IMR-90 (cell line): ENCODE results near the gene FBXW11. TPM values are rescaled to one million over a fixed set of nuclear protein-coding genes. Genes with fewer than 3 reads are reported as not detected.
A peak's percentile ranks its signal among the peaks of the same experiment; 100 is the strongest.

Source experiments
- ATAC-seq: fragments of 200-7000 bp; cut with Tn5 transposase; 2 replicates; pipeline ENCODE4 v1.9.1; 2020; ENCODE audit warnings: low read depth, mild to moderate bottlenecking, moderate library complexity
- BruUV-seq: library from RNA; stranded (reverse); fragments of 400-500 nt; replicated peaks from 2 replicates; lab custom pipeline; 2021; lab: Mats Ljungman, UMichigan
- CTCF ChIA-PET: fragments of 300-600 bp; formaldehyde crosslinking; extraction: SDS; loops from one replicate; lab custom pipeline; 2021; ENCODE audit warnings: antibody characterized with exemption; lab: Yijun Ruan, JAX
- POLR2A ChIA-PET: fragments of 300-600 bp; sonication (Branson Sonifier 250); formaldehyde crosslinking; loops from one replicate; lab custom pipeline; 2022; ENCODE audit warnings: antibody characterized with exemption; ENCODE audit not compliant: unreplicated experiment; lab: Charles Lee
- DNase-seq: peaks from one replicate; pipeline ENCODE4 v3.0.0; 2013
- H2AFZ ChIP-seq: replicated peaks from 2 replicates; pipeline ENCODE3; 2013; ENCODE audit warnings: low read length, mild to moderate bottlenecking; ENCODE audit not compliant: poor library complexity
- H2AK5ac ChIP-seq: 2 replicates; pipeline ENCODE4 v1.6.1; 2013; ENCODE audit warnings: low read depth, low read length, inconsistent platforms
- H2AK9ac ChIP-seq: replicated peaks from 2 replicates; pipeline ENCODE3; 2013; ENCODE audit warnings: mild to moderate bottlenecking, low read depth, low read length, moderate library complexity; ENCODE audit not compliant: poor library complexity
- H2BK120ac ChIP-seq: 2 replicates; pipeline ENCODE4 v1.6.1; 2013; ENCODE audit warnings: low read depth, low read length, inconsistent platforms
- H2BK15ac ChIP-seq: 3 replicates; pipeline ENCODE4 v1.6.1; 2013; ENCODE audit warnings: low read depth, low read length, inconsistent platforms
- H2BK20ac ChIP-seq: 2 replicates; pipeline ENCODE4 v1.6.1; 2013; ENCODE audit warnings: low read depth, mild to moderate bottlenecking, inconsistent platforms, low read length, moderate library complexity
- H2BK5ac ChIP-seq: 2 replicates; pipeline ENCODE4 v1.6.1; 2013; ENCODE audit warnings: mild to moderate bottlenecking, low read depth, low read length, inconsistent platforms; ENCODE audit not compliant: poor library complexity, severe bottlenecking
- H3K14ac ChIP-seq: replicated peaks from 2 replicates; pipeline ENCODE4 v1.6.1; 2013; ENCODE audit warnings: low read depth, low read length, inconsistent platforms
- H3K18ac ChIP-seq: 2 replicates; pipeline ENCODE4 v1.6.1; 2013; ENCODE audit warnings: low read depth, low read length, control low read depth
- H3K23ac ChIP-seq: 2 replicates; pipeline ENCODE4 v1.6.1; 2013; ENCODE audit warnings: low read depth, low read length, inconsistent platforms
- H3K27ac ChIP-seq: 2 replicates; pipeline ENCODE4 v1.5.1; 2013; ENCODE audit warnings: mild to moderate bottlenecking, control low read depth, low read length; ENCODE audit not compliant: insufficient read depth
- H3K27me3 ChIP-seq: 2 replicates; pipeline ENCODE4 v1.6.1; 2013; ENCODE audit warnings: low read length; ENCODE audit not compliant: control insufficient read depth, insufficient read depth
- H3K36me3 ChIP-seq: 2 replicates; pipeline ENCODE4 v1.6.1; 2013; ENCODE audit warnings: low read length, mixed read lengths; ENCODE audit not compliant: control insufficient read depth, insufficient read depth
- H3K4ac ChIP-seq: 2 replicates; pipeline ENCODE4 v1.6.1; 2013; ENCODE audit warnings: low read depth, low read length, inconsistent platforms
- H3K4me1 ChIP-seq: 2 replicates; pipeline ENCODE4 v1.6.1; 2013; ENCODE audit warnings: low read length, mixed read lengths; ENCODE audit not compliant: control insufficient read depth, insufficient read depth
- H3K4me2 ChIP-seq: 2 replicates; pipeline ENCODE4 v1.6.1; 2013; ENCODE audit warnings: low read depth, mild to moderate bottlenecking, control low read depth, low read length, moderate library complexity
- H3K4me3 ChIP-seq: 2 replicates; pipeline ENCODE4 v1.5.1; 2013; ENCODE audit warnings: low read depth, mild to moderate bottlenecking, control low read depth, low read length, moderate library complexity; ENCODE audit not compliant: insufficient read depth
- H3K56ac ChIP-seq: 2 replicates; pipeline ENCODE4 v1.6.1; 2013; ENCODE audit warnings: low read length, inconsistent platforms; ENCODE audit not compliant: insufficient read depth; ENCODE audit errors: extremely low read depth
- H3K79me1 ChIP-seq, 2 experiments: 2 replicates each; pipeline ENCODE4 v1.6.1; 2013; ENCODE audit warnings: low read length in 2 of 2, inconsistent platforms in 1 of 2, low read depth in 1 of 2
- H3K9ac ChIP-seq: 2 replicates; pipeline ENCODE4 v1.6.1; 2013; ENCODE audit warnings: low read depth, low read length, control low read depth
- H3K9me1 ChIP-seq: 2 replicates; pipeline ENCODE4 v1.6.1; 2013; ENCODE audit warnings: low read length, inconsistent platforms; ENCODE audit not compliant: insufficient read depth
- H3K9me3 ChIP-seq: 2 replicates; pipeline ENCODE4 v1.6.1; 2013; ENCODE audit warnings: low read length; ENCODE audit not compliant: control insufficient read depth, insufficient read depth
- H4K20me1 ChIP-seq: 2 replicates; pipeline ENCODE4 v1.6.1; 2013; ENCODE audit warnings: low read length, inconsistent platforms; ENCODE audit not compliant: insufficient read depth
- H4K5ac ChIP-seq: 2 replicates; pipeline ENCODE4 v1.6.1; 2013; ENCODE audit warnings: mild to moderate bottlenecking, low read depth, low read length, control low read depth
- H4K8ac ChIP-seq, 2 experiments: 2 replicates each; pipeline ENCODE4 v1.6.1; 2013; ENCODE audit warnings: low read depth in 2 of 2, low read length in 2 of 2, control low read depth in 1 of 2, inconsistent platforms in 1 of 2
- H4K91ac ChIP-seq: 2 replicates; pipeline ENCODE4 v1.6.1; 2013; ENCODE audit warnings: low read depth, low read length, inconsistent platforms; ENCODE audit not compliant: insufficient read depth
- BHLHE40 ChIP-seq: fragments of 150-350 bp; IDR thresholded peaks from 2 replicates; pipeline ENCODE4 v1.6.1; 2016; ENCODE audit warnings: mild to moderate bottlenecking, low read depth, low read length
- CEBPB ChIP-seq: IDR thresholded peaks from 2 replicates; pipeline ENCODE4 v1.6.1; 2012; ENCODE audit warnings: low read depth, low read length, improper control_type of control experiment
- CHD1 ChIP-seq: IDR thresholded peaks from 2 replicates; pipeline ENCODE4 v1.6.1; 2012; ENCODE audit warnings: low read depth, low read length, improper control_type of control experiment
- FOS ChIP-seq: fragments of 150-350 bp; IDR thresholded peaks from 2 replicates; pipeline ENCODE4 v1.6.1; 2016; ENCODE audit warnings: low read depth, low read length
- MAFK ChIP-seq: IDR thresholded peaks from 2 replicates; pipeline ENCODE4 v1.6.1; 2012; ENCODE audit warnings: low read depth, low read length, improper control_type of control experiment
- MAZ ChIP-seq: IDR thresholded peaks from 2 replicates; pipeline ENCODE4 v1.6.1; 2012; ENCODE audit warnings: low read depth, mild to moderate bottlenecking, low read length, improper control_type of control experiment, moderate library complexity, borderline replicate concordance
- NFE2L2 ChIP-seq: fragments of 150-350 bp; IDR thresholded peaks from 2 replicates; pipeline ENCODE4 v1.6.1; 2016; ENCODE audit warnings: low read depth, mild to moderate bottlenecking, low read length
- RAD21 ChIP-seq: IDR thresholded peaks from 2 replicates; pipeline ENCODE4 v1.6.1; 2012; ENCODE audit warnings: low read length, improper control_type of control experiment
- RCOR1 ChIP-seq: IDR thresholded peaks from 2 replicates; pipeline ENCODE4 v1.6.1; 2012; ENCODE audit warnings: mild to moderate bottlenecking, low read length, improper control_type of control experiment; ENCODE audit not compliant: insufficient replicate concordance
- WGBS, 2 experiments: methylation state at CpG; one replicate each; pipeline versions ENCODE4 v1.1.5 to v1.1.7; 2013; ENCODE audit warnings: missing lambda C conversion rate in 2 of 2; ENCODE audit not compliant: insufficient read length in 1 of 2; ENCODE audit errors: extremely low coverage in 2 of 2; 5-methylcytosine and 5-hydroxymethylcytosine counted together
- dilution Hi-C: fragments of 300-500 bp; cut with HindIII; formaldehyde crosslinking; loops from one replicate; pipeline ENCODE4 v1.14.3; 2018; ENCODE audit warnings: low sequenced_read_pairs; ENCODE audit not compliant: unreplicated experiment
- in situ Hi-C: fragments of 300-500 bp; cut with MboI; formaldehyde crosslinking; loops from 3 replicates; pipeline ENCODE4 v1.14.3; 2019; ENCODE audit warnings: low sequenced_read_pairs, inconsistent platforms, mixed read lengths
- intact Hi-C: fragments of 100-400 bp; cut with micrococcal nuclease; formaldehyde crosslinking; loops from 2 replicates; pipeline ENCODE4 v1.10.0; 2022
- polyA plus RNA-seq, 3 experiments: library from polyadenylated mRNA; depleted of rRNA; stranded (reverse); fragments of >200 nt; gene quantifications; 2 replicates each; pipeline ENCODE4 v1.2.3, GENCODE V29; 2012; ENCODE audit warnings: low replicate concordance in 1 of 3
- total RNA-seq: library from RNA; depleted of rRNA; stranded (reverse); fragments of >200 nt; gene quantifications from 2 replicates; pipeline ENCODE4 v1.2.3, GENCODE V29; 2012
- TF ChIP-seq, protein P1 (sequence below): fragments of 150-350 bp; IDR thresholded peaks from 2 replicates; pipeline ENCODE4 v1.6.1; 2016; ENCODE audit warnings: low read depth, mild to moderate bottlenecking, low read length, moderate library complexity, borderline replicate concordance
- TF ChIP-seq, protein P2 (sequence below): conservative IDR thresholded peaks from 2 replicates; pipeline ENCODE4 v1.5.1; 2012; ENCODE audit warnings: mild to moderate bottlenecking, low read depth, low read length, improper control_type of control experiment

Gene FBXW11
- total and polyA plus RNA-seq, 2 of the 4 experiments (the other 2 are of a cell fraction): 34.3 to 97.1 TPM

DNA sequence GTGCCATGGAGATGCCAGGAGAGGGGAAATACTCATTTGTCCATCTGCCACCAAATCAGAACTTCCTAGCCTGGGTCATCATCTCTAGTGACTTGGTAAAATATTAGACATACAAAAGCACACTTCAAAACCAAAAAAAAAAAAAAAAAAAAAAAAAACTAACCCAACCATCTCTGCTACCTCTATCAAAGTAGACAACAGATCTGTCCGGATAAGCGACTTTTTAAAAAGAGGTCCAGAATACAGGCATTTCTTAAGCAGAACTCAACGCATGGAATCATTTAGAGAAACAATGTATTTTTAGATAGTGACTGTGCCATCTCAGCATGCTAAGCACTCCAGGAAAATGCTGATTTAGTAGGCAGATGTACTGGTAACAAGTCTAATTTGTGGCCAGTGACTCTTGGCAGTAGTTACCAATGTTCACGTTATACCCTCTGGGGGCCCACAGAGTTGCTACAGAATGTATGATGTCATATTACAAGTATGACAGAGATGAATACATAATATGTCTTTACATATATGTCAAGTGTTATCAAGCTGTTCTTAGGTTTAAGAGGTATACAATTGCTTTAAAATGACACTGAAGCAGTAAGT lies 113.0 kb downstream of the FBXW11 start:
- peaks cover 11% of the 10 kb centered on the region for H3K36me3 ChIP-seq
- CTCF ChIA-PET: interaction anchor here (1.0 kb wide), 1 partner anchor 9 kb away, joined by 4 read pairs; no protein-coding TSS in a partner anchor
- POLR2A ChIA-PET: no interaction called here

More for the DNA sequence above, 113.0 kb downstream of the FBXW11 start:
- Histone ChIP-seq H4K5ac (no peak overlapping the region), H3K4me3 (no peak overlapping the region), H3K9me1 (peaks cover 3% of the 10 kb centered on the region; the same call in 1 of the 2 replicates), H3K9me3 (no peaks in the 10 kb centered on the region), H4K91ac (no peak overlapping the region), H4K8ac (no peak overlapping the region), H3K18ac (no peak overlapping the region), H2BK20ac (no peak overlapping the region), H2AK9ac (no peak overlapping the region), H3K79me1 (peaks cover 9 to 47% of the 10 kb centered on the region in 2 experiments; a peak in 3 of 4 replicates), H2AFZ (no peak overlapping the region), H3K4me1 (no peaks in the 10 kb centered on the region), H3K4me2 (no peak overlapping the region), H3K23ac (no peak overlapping the region), H3K27ac (no peak overlapping the region), H3K9ac (no peak overlapping the region), H2BK120ac (no peak overlapping the region), H4K20me1 (peaks cover 12% of the 10 kb centered on the region), H2AK5ac (no peak overlapping the region), H3K14ac (no peak overlapping the region), H3K56ac (no peak overlapping the region), H2BK5ac (no peak overlapping the region), H3K27me3 (no peaks in the 10 kb centered on the region), H3K4ac (no peak overlapping the region), H2BK15ac (no peak overlapping the region)
- no CpG with 5 or more reads among the region's 4 CpGs for WGBS, 2 experiments
- TF ChIP-seq RAD21 (no peak), MAFK (peak; percentile 52), RCOR1 (no peak), NFE2L2 (no peak), CEBPB (peak; percentile 59), MAZ (no peak), CHD1 (no peak), FOS (no peak), BHLHE40 (peak; percentile 24; the same call in 1 of the 2 replicates)
- TF ChIP-seq, protein P1, sequence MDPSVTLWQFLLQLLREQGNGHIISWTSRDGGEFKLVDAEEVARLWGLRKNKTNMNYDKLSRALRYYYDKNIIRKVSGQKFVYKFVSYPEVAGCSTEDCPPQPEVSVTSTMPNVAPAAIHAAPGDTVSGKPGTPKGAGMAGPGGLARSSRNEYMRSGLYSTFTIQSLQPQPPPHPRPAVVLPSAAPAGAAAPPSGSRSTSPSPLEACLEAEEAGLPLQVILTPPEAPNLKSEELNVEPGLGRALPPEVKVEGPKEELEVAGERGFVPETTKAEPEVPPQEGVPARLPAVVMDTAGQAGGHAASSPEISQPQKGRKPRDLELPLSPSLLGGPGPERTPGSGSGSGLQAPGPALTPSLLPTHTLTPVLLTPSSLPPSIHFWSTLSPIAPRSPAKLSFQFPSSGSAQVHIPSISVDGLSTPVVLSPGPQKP: no peak
- TF ChIP-seq, protein P2, sequence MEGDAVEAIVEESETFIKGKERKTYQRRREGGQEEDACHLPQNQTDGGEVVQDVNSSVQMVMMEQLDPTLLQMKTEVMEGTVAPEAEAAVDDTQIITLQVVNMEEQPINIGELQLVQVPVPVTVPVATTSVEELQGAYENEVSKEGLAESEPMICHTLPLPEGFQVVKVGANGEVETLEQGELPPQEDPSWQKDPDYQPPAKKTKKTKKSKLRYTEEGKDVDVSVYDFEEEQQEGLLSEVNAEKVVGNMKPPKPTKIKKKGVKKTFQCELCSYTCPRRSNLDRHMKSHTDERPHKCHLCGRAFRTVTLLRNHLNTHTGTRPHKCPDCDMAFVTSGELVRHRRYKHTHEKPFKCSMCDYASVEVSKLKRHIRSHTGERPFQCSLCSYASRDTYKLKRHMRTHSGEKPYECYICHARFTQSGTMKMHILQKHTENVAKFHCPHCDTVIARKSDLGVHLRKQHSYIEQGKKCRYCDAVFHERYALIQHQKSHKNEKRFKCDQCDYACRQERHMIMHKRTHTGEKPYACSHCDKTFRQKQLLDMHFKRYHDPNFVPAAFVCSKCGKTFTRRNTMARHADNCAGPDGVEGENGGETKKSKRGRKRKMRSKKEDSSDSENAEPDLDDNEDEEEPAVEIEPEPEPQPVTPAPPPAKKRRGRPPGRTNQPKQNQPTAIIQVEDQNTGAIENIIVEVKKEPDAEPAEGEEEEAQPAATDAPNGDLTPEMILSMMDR: no peak
- DNase-seq: peak; percentile 81
- intact Hi-C loops (no loop called here), in situ Hi-C loops (no loop called here), dilution Hi-C loops (no loop called here)
- no TSS peak for BruUV-seq
- ATAC-seq: peak; percentile 88
